CMK (cell line): Measurements from ENCODE around the gene CD209.
"Not testable (repeated sequence)": the region's sequence is repeated elsewhere in the genome, so short reads cannot be mapped to it uniquely, and the experiment has no call there.

Experiments used
- DNase-seq: peaks from one replicate; pipeline ENCODE4 v3.0.0-alpha.2; 2010; ENCODE audit warnings: low read depth

Gene CD209

GRCh38 chr19:7767487-7767886, 20.2 kb upstream of the CD209 start:
- no peak for DNase-seq

GRCh38 chr19:7766535-7766934, 19.2 kb upstream of the CD209 start:
- no peak for DNase-seq

- DNase-seq: not testable (repeated sequence)
Measured at GRCh38 chr19:7765043-7765442, 17.7 kb upstream of the CD209 start.

GRCh38 chr19:7764157-7764556, 16.8 kb upstream of the CD209 start:
- DNase-seq: not testable (repeated sequence)

- no peak for DNase-seq
Measured at GRCh38 chr19:7763696-7764095, 16.4 kb upstream of the CD209 start.

GRCh38 chr19:7762719-7763293, 15.5 kb upstream of the CD209 start, which contains the start of gene CLEC4M:
Gene CLEC4M (plus strand): TSS chr19:7763243. CDS start chr19:7763267, 24 bp downstream.
- DNase-seq: no peak

GRCh38 chr19:7759156-7759555, 11.8 kb upstream of the CD209 start:
- DNase-seq: no peak

GRCh38 chr19:7757358-7757757, 10.0 kb upstream of the CD209 start:
- DNase-seq: no peak

- no peak for DNase-seq
Measured at GRCh38 chr19:7756258-7756657, 8.9 kb upstream of the CD209 start.

- DNase-seq: no peak
Measured at GRCh38 chr19:7751157-7751783, 3.9 kb upstream of the CD209 start.

GRCh38 chr19:7748756-7749155, 1.4 kb upstream of the CD209 start:
- DNase-seq: no peak

GRCh38 chr19:7748171-7748570, 837 bp upstream of the CD209 start:
- no peak for DNase-seq

GRCh38 chr19:7746306-7746705, 1.0 kb downstream of the CD209 start:
- DNase-seq: not testable (repeated sequence)

- DNase-seq: no peak
Measured at GRCh38 chr19:7744871-7745650, 2.3 kb downstream of the CD209 start.

- no peak for DNase-seq
Measured at GRCh38 chr19:7744199-7744786, 3.0 kb downstream of the CD209 start.

GRCh38 chr19:7743425-7743841, 3.9 kb downstream of the CD209 start:
- DNase-seq: no peak

GRCh38 chr19:7742991-7743390, 4.3 kb downstream of the CD209 start:
- DNase-seq: no peak

- no peak for DNase-seq
Measured at GRCh38 chr19:7742575-7742974, 4.8 kb downstream of the CD209 start.

- no peak for DNase-seq
Measured at GRCh38 chr19:7740682-7741054, 6.7 kb downstream of the CD209 start.

- no peak for DNase-seq
Measured at GRCh38 chr19:7739801-7740681, 7.3 kb downstream of the CD209 start.

GRCh38 chr19:7739211-7739755, 8.1 kb downstream of the CD209 start:
- DNase-seq: no peak

GRCh38 chr19:7738023-7738422, 9.3 kb downstream of the CD209 start:
- no peak for DNase-seq
